Neuronal stem cell (in vitro differentiated cells): ENCODE data around the gene PHF14. TPM values are rescaled to one million over a fixed set of nuclear protein-coding genes. Genes with fewer than 3 reads are reported as not detected.
A peak's percentile ranks its signal among the peaks of the same experiment; 100 is the strongest.
"Not testable (repeated sequence)": the region's sequence is repeated elsewhere in the genome, so short reads cannot be mapped to it uniquely, and the experiment has no call there.

Experiments
- DNase-seq: peaks from one replicate; pipeline ENCODE4 v3.0.0-alpha.2; 2013; ENCODE audit warnings: low spot score
- H2AFZ ChIP-seq: one replicate; pipeline ENCODE4 v1.6.1; 2013; ENCODE audit warnings: mild to moderate bottlenecking, low read length, inconsistent platforms
- H2AK5ac ChIP-seq: 2 replicates; pipeline ENCODE4 v1.6.1; 2013; ENCODE audit warnings: low read depth, mild to moderate bottlenecking, inconsistent platforms, low read length, moderate library complexity, mixed read lengths
- H2BK120ac ChIP-seq: 2 replicates; pipeline ENCODE4 v1.6.1; 2013; ENCODE audit warnings: low read depth, mild to moderate bottlenecking, inconsistent platforms, low read length, moderate library complexity, mixed read lengths
- H2BK12ac ChIP-seq: one replicate; pipeline ENCODE4 v1.6.1; 2013; ENCODE audit warnings: low read length, inconsistent platforms
- H2BK15ac ChIP-seq: 2 replicates; pipeline ENCODE4 v1.6.1; 2013; ENCODE audit warnings: mild to moderate bottlenecking, low read length, inconsistent platforms, mixed read lengths
- H2BK5ac ChIP-seq: one replicate; pipeline ENCODE4 v1.6.1; 2013; ENCODE audit warnings: inconsistent platforms, mild to moderate bottlenecking, low read length, moderate library complexity
- H3K14ac ChIP-seq: one replicate; pipeline ENCODE4 v1.6.1; 2013; ENCODE audit warnings: low read length, inconsistent platforms
- H3K18ac ChIP-seq: 2 replicates; pipeline ENCODE4 v1.6.1; 2013; ENCODE audit warnings: low read length, inconsistent platforms
- H3K23ac ChIP-seq: 2 replicates; pipeline ENCODE4 v1.6.1; 2013; ENCODE audit warnings: low read depth, mild to moderate bottlenecking, mixed read lengths, low read length, inconsistent platforms; ENCODE audit not compliant: poor library complexity
- H3K27ac ChIP-seq: replicated peaks from 3 replicates; pipeline ENCODE4 v1.5.1; 2013; ENCODE audit warnings: low read length, inconsistent platforms
- H3K27me3 ChIP-seq, 3 experiments: 2 replicates each; pipeline ENCODE4 v1.6.1; 2013; ENCODE audit warnings: low read length in 3 of 3, mild to moderate bottlenecking in 2 of 3, inconsistent platforms in 1 of 3, low read depth in 1 of 3, mixed read lengths in 1 of 3, moderate library complexity in 1 of 3; ENCODE audit not compliant: control insufficient read depth in 3 of 3, insufficient read depth in 3 of 3
- H3K36me3 ChIP-seq, 2 donors: replicated peaks in 1 of 2; 2 replicates each; pipeline ENCODE4 v1.6.1; 2013; ENCODE audit warnings: low read length in 2 of 2; ENCODE audit not compliant: control insufficient read depth in 2 of 2, insufficient read depth in 2 of 2
- H3K4ac ChIP-seq: 2 replicates; pipeline ENCODE4 v1.6.1; 2013; ENCODE audit warnings: inconsistent platforms, mild to moderate bottlenecking, low read length, moderate library complexity
- H3K4me1 ChIP-seq, 2 donors: 1 replicate in 1 of 2; 2 replicates in 1 of 2; pipeline ENCODE4 v1.6.1; 2013; ENCODE audit warnings: low read length in 2 of 2, low read depth in 1 of 2; ENCODE audit not compliant: control insufficient read depth in 2 of 2, insufficient read depth in 1 of 2
- H3K4me2 ChIP-seq: one replicate; pipeline ENCODE4 v1.6.1; 2013; ENCODE audit warnings: mild to moderate bottlenecking, low read length, inconsistent platforms; ENCODE audit not compliant: insufficient read depth, poor library complexity, severe bottlenecking
- H3K4me3 ChIP-seq, 2 donors: 2 replicates each; pipeline ENCODE4 v1.5.1; 2013; ENCODE audit warnings: low read length in 2 of 2, mild to moderate bottlenecking in 2 of 2, inconsistent platforms in 1 of 2, moderate library complexity in 1 of 2
- H3K79me1 ChIP-seq: one replicate; pipeline ENCODE4 v1.6.1; 2013; ENCODE audit warnings: low read depth, mild to moderate bottlenecking, inconsistent platforms, low read length, moderate library complexity
- H3K9ac ChIP-seq: one replicate; pipeline ENCODE4 v1.6.1; 2013; ENCODE audit warnings: mild to moderate bottlenecking, low read depth, low read length, inconsistent platforms; ENCODE audit not compliant: poor library complexity
- H3K9me3 ChIP-seq, 2 donors: replicated peaks in 1 of 2; 2 replicates each; pipeline versions ENCODE3 to v1.6.1; 2013; ENCODE audit warnings: low read length in 2 of 2, mild to moderate bottlenecking in 2 of 2, inconsistent platforms in 1 of 2, low read depth in 1 of 2, mixed read lengths in 1 of 2, moderate library complexity in 1 of 2; ENCODE audit not compliant: control insufficient read depth in 2 of 2, insufficient read depth in 1 of 2
- H4K8ac ChIP-seq: one replicate; pipeline ENCODE4 v1.6.1; 2013; ENCODE audit warnings: low read depth, mild to moderate bottlenecking, inconsistent platforms, low read length, moderate library complexity
- H4K91ac ChIP-seq: one replicate; pipeline ENCODE4 v1.6.1; 2013; ENCODE audit warnings: low read length, low read depth, mild to moderate bottlenecking, inconsistent platforms; ENCODE audit not compliant: poor library complexity
- WGBS, 2 donors: extraction: QIAGEN DNeasy Blood & Tissue Kit; methylation state at CpG; one replicate each; pipeline ENCODE4 v1.1.7; 2013; ENCODE audit warnings: missing lambda C conversion rate in 2 of 2, mixed read lengths in 1 of 2; ENCODE audit not compliant: insufficient read length in 2 of 2, insufficient replicate concordance in 1 of 2; ENCODE audit errors: extremely low coverage in 2 of 2; 5-methylcytosine and 5-hydroxymethylcytosine counted together
- polyA plus RNA-seq, 2 experiments: library from polyadenylated mRNA; stranded (reverse); fragments of 200-250 nt; gene quantifications; one replicate each; pipeline ENCODE4 v1.2.3, GENCODE V29; 2013

PHF14 gene, protein sequence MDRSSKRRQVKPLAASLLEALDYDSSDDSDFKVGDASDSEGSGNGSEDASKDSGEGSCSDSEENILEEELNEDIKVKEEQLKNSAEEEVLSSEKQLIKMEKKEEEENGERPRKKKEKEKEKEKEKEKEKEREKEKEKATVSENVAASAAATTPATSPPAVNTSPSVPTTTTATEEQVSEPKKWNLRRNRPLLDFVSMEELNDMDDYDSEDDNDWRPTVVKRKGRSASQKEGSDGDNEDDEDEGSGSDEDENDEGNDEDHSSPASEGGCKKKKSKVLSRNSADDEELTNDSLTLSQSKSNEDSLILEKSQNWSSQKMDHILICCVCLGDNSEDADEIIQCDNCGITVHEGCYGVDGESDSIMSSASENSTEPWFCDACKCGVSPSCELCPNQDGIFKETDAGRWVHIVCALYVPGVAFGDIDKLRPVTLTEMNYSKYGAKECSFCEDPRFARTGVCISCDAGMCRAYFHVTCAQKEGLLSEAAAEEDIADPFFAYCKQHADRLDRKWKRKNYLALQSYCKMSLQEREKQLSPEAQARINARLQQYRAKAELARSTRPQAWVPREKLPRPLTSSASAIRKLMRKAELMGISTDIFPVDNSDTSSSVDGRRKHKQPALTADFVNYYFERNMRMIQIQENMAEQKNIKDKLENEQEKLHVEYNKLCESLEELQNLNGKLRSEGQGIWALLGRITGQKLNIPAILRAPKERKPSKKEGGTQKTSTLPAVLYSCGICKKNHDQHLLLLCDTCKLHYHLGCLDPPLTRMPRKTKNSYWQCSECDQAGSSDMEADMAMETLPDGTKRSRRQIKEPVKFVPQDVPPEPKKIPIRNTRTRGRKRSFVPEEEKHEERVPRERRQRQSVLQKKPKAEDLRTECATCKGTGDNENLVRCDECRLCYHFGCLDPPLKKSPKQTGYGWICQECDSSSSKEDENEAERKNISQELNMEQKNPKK
- 59.1 TPM for polyA plus RNA-seq (2013, experiment 1 of 2)
- polyA plus RNA-seq (2013, experiment 2 of 2): 60.5 TPM

DNA sequence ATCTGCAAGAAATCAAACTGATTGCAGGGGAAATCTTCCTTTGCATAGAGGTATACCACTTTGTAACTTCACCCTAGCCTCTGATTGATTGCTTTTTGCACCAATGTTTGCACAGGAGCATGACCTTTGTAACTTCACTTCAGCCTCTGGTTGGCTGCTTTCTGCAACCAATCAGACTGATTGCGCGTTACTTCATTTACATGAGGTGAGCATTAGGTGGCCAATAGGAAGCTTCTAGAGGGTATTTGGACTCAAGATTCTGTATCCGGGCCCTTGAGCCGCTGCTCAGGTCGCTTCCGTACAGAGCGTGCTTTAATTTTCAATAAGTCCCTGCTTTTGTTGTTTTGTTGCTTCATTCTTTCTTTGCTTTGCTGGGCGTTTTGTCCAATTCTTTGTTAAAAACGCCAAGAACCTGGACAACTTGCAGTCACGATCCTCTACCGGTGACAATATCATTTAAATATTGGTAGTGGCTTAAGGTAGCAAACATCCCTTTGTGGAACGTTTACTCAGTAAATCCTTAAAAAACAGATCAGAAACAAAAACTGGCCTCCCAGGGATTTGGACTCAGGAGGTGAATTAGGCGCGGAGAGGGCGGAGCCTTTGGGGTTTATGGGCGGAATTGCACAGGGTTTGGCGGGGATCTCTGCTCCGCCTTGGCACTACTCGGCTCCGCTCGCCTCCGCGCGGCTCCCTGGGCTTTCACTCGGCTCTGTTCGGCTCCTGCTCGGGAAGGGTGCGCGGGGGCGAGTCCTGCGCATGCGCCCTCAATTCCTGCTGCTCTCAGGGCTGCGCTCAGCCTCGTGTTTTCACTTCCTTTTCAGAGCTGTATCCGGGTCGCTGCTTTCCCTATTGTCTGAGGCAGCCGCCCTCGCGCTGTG lies at the start of gene PHF14:
Gene PHF14, plus strand, starts transcription at position 812 of the 881 bp plus-strand sequence. CDS start 452 bp downstream, outside the sequence.
- H2BK5ac ChIP-seq: no peak within 1 kb of the TSS
- H2BK15ac ChIP-seq: no peak within 1 kb of the TSS
- peak within 1 kb of the TSS; percentile 86 for H3K27ac ChIP-seq
- H3K4ac ChIP-seq: no peak within 1 kb of the TSS
- H3K4me2 ChIP-seq: peak within 1 kb of the TSS; percentile 71
- peaks cover 0 to 9% of the 10 kb centered on the region in 2 donors for H3K4me1 ChIP-seq
- no peak within 1 kb of the TSS for H2AK5ac ChIP-seq
- no peak within 1 kb of the TSS for H4K91ac ChIP-seq
- no peaks in the 10 kb centered on the region for H3K27me3 ChIP-seq
- H2AFZ ChIP-seq: peak within 1 kb of the TSS; percentile 86
- no peaks in the 10 kb centered on the region for H3K79me1 ChIP-seq
- H2BK12ac ChIP-seq: no peak within 1 kb of the TSS
- H3K14ac ChIP-seq: no peak within 1 kb of the TSS
- peak within 1 kb of the TSS; percentile 64 to 96 for H3K4me3 ChIP-seq
- H3K9me3 ChIP-seq: peaks cover 0 to 32% of the 10 kb centered on the region in 2 donors
- H3K23ac ChIP-seq: no peak within 1 kb of the TSS
- H3K36me3 ChIP-seq: peaks cover 0 to 33% of the 10 kb centered on the region in 2 donors
- WGBS, 2 donors: no CpG with 5 or more reads among the region's 39 CpGs
- H2BK120ac ChIP-seq: no peak within 1 kb of the TSS
- peak within 1 kb of the TSS; percentile 89 for H3K18ac ChIP-seq
- H4K8ac ChIP-seq: no peak within 1 kb of the TSS
- peak within 1 kb of the TSS; percentile 75 for H3K9ac ChIP-seq
- peak; percentile 97 for DNase-seq

DNA sequence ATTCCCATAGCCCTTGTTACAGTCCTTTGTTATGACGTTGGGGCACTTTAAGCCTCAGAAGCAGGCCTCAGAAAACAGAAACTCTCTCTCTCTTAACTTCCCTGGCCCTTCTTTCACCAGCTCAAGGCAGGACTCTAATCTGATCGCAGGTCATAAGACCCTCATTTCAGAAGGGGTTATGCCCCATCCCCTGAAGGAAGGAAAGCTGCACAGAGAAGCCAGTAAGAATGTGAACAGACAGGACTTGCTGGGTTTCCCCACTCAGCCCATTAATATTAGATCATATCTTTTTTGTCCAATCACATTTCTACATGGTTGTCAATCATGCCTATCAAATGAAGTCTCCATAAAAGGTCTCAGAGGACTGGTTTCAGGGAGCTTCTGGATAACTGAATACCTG lies 49.3 kb upstream of the PHF14 start:
- Histone ChIP-seq H2AK5ac (no peak overlapping the region), H3K4ac (no peak overlapping the region), H3K27me3 (no peaks in the 10 kb centered on the region), H3K9me3 (no peaks in the 10 kb centered on the region), H3K4me1 (no peaks in the 10 kb centered on the region), H2BK12ac (no peak overlapping the region), H3K18ac (no peak overlapping the region), H4K91ac (no peak overlapping the region), H3K27ac (no peak overlapping the region), H2BK120ac (no peak overlapping the region), H3K36me3 (no peaks in the 10 kb centered on the region), H2BK5ac (no peak overlapping the region), H3K79me1 (no peaks in the 10 kb centered on the region), H3K4me3 (no peak overlapping the region), H3K9ac (no peak overlapping the region), H3K4me2 (no peak overlapping the region), H2BK15ac (no peak overlapping the region), H4K8ac (no peak overlapping the region), H3K14ac (no peak overlapping the region), H3K23ac (no peak overlapping the region), H2AFZ (no peak overlapping the region)
- no peak for DNase-seq
- no CpG with 5 or more reads among the region's 2 CpGs for WGBS, 2 donors

DNA sequence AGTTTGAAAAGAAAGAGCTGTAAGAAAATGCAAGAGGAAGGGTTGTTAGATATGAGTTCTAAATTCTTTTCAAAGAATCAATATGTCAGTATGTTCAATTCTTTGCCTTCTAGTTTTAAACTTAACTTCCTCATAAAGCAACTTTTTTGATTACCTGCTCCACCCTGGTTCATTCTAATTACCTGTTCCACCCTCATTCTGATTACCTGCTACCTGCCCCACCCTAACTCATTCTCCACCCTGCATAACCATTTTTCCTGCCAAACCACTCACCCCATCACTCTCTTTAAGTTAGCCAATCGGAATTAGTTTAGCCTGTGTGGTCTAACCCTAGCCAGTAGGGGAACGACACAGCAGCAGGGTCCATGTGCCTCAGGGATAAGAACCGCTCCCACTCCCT lies 45.5 kb upstream of the PHF14 start:
- DNase-seq, H2AFZ ChIP-seq, H2BK12ac ChIP-seq, H2BK120ac ChIP-seq, H4K91ac ChIP-seq, H3K4me2 ChIP-seq, H3K18ac ChIP-seq, H2AK5ac ChIP-seq, H3K4me3 ChIP-seq, H3K14ac ChIP-seq, H3K79me1 ChIP-seq, H3K4ac ChIP-seq, H3K27me3 ChIP-seq, H3K9me3 ChIP-seq, H2BK5ac ChIP-seq, H3K9ac ChIP-seq, H3K4me1 ChIP-seq, H2BK15ac ChIP-seq, H4K8ac ChIP-seq, H3K27ac ChIP-seq, H3K23ac ChIP-seq: not testable (repeated sequence)
- peaks cover 2 to 26% of the 10 kb centered on the region in 2 donors for H3K36me3 ChIP-seq
- WGBS, 2 donors: no CpG with 5 or more reads among the region's 3 CpGs
